Activated CD8-positive, alpha-beta T cell treated with anti-CD3 and anti-CD28 coated beads, Interleukin-2, amount 10 ng/mL, durations not matched to agents 7 days and 5 days (primary cell): Measurements from ENCODE around the gene HSF2BP. TPM values are rescaled to one million over a fixed set of nuclear protein-coding genes. Genes with fewer than 3 reads are reported as not detected.
"Not testable (repeated sequence)": the region's sequence is repeated elsewhere in the genome, so short reads cannot be mapped to it uniquely, and the experiment has no call there.

Source experiments
- ATAC-seq: fragments of 150-1000 bp; cut with Tn5 transposase; one replicate; pipeline ENCODE4 v1.10.0; 2021; ENCODE audit warnings: moderate library complexity
- CTCF ChIA-PET: fragments of 350-600 bp; sonication (Branson Sonifier 250); formaldehyde crosslinking; loops from one replicate; lab custom pipeline; 2021; ENCODE audit warnings: antibody characterized with exemption; lab: Charles Lee
- POLR2A ChIA-PET: fragments of 350-600 bp; sonication (Branson Sonifier 250); formaldehyde crosslinking; loops from one replicate; lab custom pipeline; 2021; ENCODE audit warnings: antibody characterized with exemption; lab: Charles Lee
- DNase-seq: peaks from one replicate; pipeline ENCODE4 v3.0.0-alpha.2; 2020
- H3K27ac Mint-ChIP-seq: one replicate; pipeline ENCODE4 v1.8.0; 2021; ENCODE audit warnings: mild to moderate bottlenecking, mixed read lengths
- H3K27me3 Mint-ChIP-seq: one replicate; pipeline ENCODE4 v1.8.0; 2021; ENCODE audit warnings: low read depth, mixed read lengths
- H3K36me3 Mint-ChIP-seq: one replicate; pipeline ENCODE4 v1.8.0; 2021; ENCODE audit warnings: low read depth, mixed read lengths
- H3K4me1 Mint-ChIP-seq: one replicate; pipeline ENCODE4 v1.8.0; 2021; ENCODE audit warnings: low read depth, mixed read lengths
- H3K4me3 Mint-ChIP-seq: one replicate; pipeline ENCODE4 v1.8.0; 2021; ENCODE audit warnings: mild to moderate bottlenecking, mixed read lengths
- H3K9me3 Mint-ChIP-seq: one replicate; pipeline ENCODE4 v1.8.0; 2022; ENCODE audit warnings: mixed read lengths; ENCODE audit not compliant: insufficient read depth
- total RNA-seq, 2 experiments: library from RNA; stranded (reverse); gene quantifications; one replicate each; pipeline ENCODE4 v1.2.3, GENCODE V29; 2021

Gene HSF2BP
- total RNA-seq, 2 experiments from 2014 or later: 0.18 to 0.24 TPM

DNA sequence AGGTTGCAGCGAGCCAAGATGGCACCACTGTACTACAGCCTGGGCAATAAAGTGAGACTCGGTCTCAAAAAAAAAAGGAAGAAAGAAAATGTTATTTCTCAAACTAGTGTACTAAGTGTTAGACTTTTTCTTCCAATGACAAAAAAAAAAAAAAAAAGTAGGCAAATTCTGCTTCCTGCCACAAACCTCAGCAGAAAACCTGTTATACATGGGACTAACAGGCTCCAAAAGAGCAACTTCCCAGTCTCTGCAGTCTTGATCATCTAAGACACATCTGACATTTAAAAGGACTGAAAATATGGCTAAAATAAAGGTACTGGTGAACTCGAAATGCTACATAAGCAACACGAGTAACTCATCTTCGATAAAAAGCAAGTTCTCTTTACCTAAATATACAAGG lies 59.6 kb downstream of the HSF2BP start:
- no peak for ATAC-seq
- no peak for DNase-seq
- Mint-ChIP-seq H3K27me3 (peaks cover 4% of the 10 kb centered on the region), H3K36me3 (no peaks in the 10 kb centered on the region), H3K4me1 (peaks cover 24% of the 10 kb centered on the region), H3K27ac (no peak overlapping the region), H3K9me3 (no peaks in the 10 kb centered on the region), H3K4me3 (no peak overlapping the region)
- CTCF ChIA-PET: no interaction called here
- POLR2A ChIA-PET: interaction anchor here (0.6 kb wide), 1 partner anchor 356 kb away, joined by 3 read pairs; no protein-coding TSS in a partner anchor

DNA sequence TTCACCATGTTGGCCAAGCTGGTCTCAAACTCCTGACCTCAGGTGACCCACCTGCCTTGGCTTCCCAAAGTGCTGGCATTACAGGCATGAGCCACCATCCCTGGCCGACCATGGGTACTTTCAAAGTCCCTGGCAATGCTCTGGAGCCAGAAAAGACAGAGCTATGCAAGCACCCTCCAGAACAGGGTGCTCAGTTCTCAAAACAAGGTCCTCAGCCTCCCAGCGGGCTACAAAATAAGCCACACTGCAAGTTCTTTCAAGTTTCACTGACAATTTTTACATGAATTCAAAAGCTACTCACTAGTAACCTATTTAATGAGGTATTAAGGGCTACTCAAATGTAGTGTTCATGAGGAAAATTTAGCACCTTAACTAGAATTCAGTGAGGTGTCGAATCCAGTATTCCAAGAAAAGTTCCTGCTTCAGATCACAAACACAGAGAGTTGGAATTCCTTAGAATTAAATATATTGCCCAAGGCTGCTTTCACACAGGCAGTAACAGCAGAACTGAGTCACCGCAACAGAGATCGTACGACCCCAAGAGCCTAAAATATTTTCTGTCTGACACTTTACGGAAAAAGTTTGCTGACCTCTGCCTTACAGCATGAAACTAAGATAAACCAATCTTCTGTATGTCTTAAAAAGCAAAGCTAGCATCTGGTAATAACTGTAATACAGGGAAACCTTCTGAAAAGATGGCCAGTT lies 60.7 kb downstream of the HSF2BP start:
- ATAC-seq: no peak
- ChIA-PET POLR2A (interaction anchor here (0.6 kb wide), 1 partner anchor 357 kb away, joined by 3 read pairs; no protein-coding TSS in a partner anchor), CTCF (interaction anchor here (0.7 to 1.2 kb wide), 2 partner anchors 9 to 47 kb away, joined by 3 to 4 read pairs; no protein-coding TSS in a partner anchor)
- Mint-ChIP-seq H3K27me3 (peaks cover 12% of the 10 kb centered on the region), H3K4me1 (peaks cover 24% of the 10 kb centered on the region), H3K4me3 (no peak overlapping the region), H3K9me3 (no peaks in the 10 kb centered on the region), H3K36me3 (no peaks in the 10 kb centered on the region), H3K27ac (no peak overlapping the region)
- DNase-seq: no peak

DNA sequence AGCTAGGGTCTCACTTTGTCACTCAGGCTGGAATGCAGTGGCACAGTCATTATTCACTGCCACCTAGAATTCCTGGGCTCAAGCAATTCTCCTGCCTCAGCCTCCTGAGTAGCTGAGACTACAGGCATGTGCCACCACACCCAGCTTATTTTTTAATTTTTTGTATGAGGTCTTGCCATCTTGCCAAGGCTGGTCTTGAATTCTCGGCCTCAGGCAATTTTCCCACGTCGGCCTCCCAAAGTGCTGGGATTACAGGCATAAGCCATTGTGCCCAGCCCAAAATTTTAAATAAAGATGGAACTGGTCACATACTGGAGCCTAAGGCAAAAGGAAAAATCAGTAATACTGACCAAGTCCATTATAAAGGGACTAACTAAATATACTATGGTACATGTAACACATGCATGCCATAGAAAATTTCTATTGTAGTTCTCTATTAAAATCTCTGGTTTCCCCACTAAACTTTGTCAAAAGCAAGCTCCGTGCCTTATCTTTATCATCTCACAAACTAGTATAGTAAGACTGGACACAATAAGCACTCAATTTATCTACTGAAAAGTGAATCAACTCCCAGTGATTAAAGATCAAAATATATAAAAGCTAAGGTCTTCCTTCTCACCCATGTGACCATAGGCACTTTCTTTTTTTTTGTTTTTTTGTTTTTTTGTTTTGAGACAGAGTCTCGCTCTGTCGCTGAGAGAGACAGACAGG lies 61.6 kb downstream of the HSF2BP start:
- H3K36me3 Mint-ChIP-seq: no peaks in the 10 kb centered on the region
- no peak overlapping the region for H3K4me3 Mint-ChIP-seq
- H3K27ac Mint-ChIP-seq: no peak overlapping the region
- DNase-seq (no peak), ATAC-seq (no peak)
- no peaks in the 10 kb centered on the region for H3K9me3 Mint-ChIP-seq
- ChIA-PET POLR2A (interaction anchor here (0.7 kb wide), 1 partner anchor 57 kb away, joined by 3 read pairs; no protein-coding TSS in a partner anchor), CTCF (interaction anchor here (0.7 to 1.2 kb wide), 2 partner anchors 10 to 48 kb away, joined by 3 to 4 read pairs; no protein-coding TSS in a partner anchor)
- peaks cover 18% of the 10 kb centered on the region for H3K4me1 Mint-ChIP-seq
- H3K27me3 Mint-ChIP-seq: peaks cover 19% of the 10 kb centered on the region

DNA sequence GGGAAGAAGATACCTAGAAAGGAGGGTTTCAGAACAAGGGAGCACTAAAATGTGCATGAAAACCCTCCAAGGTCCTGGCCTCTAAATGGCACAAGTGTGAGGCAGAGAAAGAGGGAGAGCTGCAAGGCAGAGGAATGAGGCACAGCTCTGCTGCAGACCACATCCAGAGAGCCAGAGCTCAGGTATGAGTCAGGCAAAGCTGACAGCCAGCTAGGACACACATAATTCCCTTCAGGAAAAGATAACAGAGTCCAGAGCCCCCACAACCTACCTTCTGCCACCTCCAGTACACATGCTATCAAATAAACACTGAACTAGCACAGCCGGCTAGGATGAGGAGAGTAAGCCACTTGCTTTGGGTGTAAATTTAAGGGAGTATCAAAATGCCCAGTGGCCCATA lies 62.2 kb downstream of the HSF2BP start:
- Mint-ChIP-seq H3K4me1 (peaks cover 12% of the 10 kb centered on the region), H3K36me3 (no peaks in the 10 kb centered on the region), H3K27me3 (peaks cover 22% of the 10 kb centered on the region), H3K27ac (no peak overlapping the region), H3K9me3 (no peaks in the 10 kb centered on the region), H3K4me3 (no peak overlapping the region)
- ATAC-seq: no peak
- ChIA-PET POLR2A (interaction anchor here (0.7 kb wide), 1 partner anchor 58 kb away, joined by 3 read pairs; no protein-coding TSS in a partner anchor), CTCF (no interaction called here)
- DNase-seq: no peak

DNA sequence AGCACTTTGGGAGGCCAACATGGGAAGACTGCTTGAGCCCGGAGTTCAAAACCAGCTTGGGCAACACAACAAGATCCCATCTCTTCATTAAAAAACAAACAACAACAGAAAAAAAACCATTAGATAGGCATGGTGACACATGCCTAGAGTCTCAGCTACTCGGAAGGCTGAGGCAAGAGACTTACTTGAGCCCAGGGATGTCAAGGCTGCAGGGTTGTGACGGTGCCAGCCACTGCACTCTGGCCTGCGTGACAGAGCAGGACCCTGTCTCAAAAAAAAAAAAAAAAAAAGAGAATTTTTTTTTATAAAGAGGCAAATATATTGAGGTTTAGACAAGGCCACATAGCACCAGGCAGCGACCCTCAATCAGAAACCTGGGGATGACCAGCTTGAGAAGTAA lies 62.7 kb downstream of the HSF2BP start:
- ATAC-seq: no peak
- H3K27me3 Mint-ChIP-seq: peaks cover 22% of the 10 kb centered on the region
- ChIA-PET CTCF (no interaction called here), POLR2A (no interaction called here)
- H3K4me3 Mint-ChIP-seq: no peak overlapping the region
- no peaks in the 10 kb centered on the region for H3K36me3 Mint-ChIP-seq
- H3K27ac Mint-ChIP-seq: no peak overlapping the region
- no peak for DNase-seq
- H3K9me3 Mint-ChIP-seq: no peaks in the 10 kb centered on the region
- peaks cover 8% of the 10 kb centered on the region for H3K4me1 Mint-ChIP-seq

DNA sequence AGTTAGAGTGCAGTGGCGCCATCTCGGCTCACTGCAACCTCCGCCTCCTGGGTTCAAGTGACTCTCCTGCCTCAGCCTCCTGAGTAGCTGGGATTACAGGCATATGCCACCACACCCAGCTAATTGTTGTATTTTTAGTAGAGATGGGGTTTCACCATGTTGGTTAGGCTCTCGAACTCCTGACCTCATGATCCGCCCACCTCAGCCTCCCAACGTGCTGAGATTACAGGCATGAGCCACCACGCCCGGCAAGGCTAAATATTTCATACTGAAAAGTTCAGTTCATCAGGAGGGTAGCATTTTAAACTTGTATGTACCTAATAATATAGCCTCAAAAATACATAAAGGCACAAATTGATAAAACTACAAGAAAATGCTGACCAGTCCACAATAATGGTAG lies 63.5 kb downstream of the HSF2BP start:
- H3K27me3 Mint-ChIP-seq: peaks cover 20% of the 10 kb centered on the region
- H3K36me3 Mint-ChIP-seq, H3K4me3 Mint-ChIP-seq, H3K9me3 Mint-ChIP-seq, POLR2A ChIA-PET, H3K4me1 Mint-ChIP-seq, DNase-seq, ATAC-seq, H3K27ac Mint-ChIP-seq: not testable (repeated sequence)
- CTCF ChIA-PET: interaction anchor here (0.6 kb wide), 1 partner anchor 15 kb away, joined by 3 read pairs; no protein-coding TSS in a partner anchor

DNA sequence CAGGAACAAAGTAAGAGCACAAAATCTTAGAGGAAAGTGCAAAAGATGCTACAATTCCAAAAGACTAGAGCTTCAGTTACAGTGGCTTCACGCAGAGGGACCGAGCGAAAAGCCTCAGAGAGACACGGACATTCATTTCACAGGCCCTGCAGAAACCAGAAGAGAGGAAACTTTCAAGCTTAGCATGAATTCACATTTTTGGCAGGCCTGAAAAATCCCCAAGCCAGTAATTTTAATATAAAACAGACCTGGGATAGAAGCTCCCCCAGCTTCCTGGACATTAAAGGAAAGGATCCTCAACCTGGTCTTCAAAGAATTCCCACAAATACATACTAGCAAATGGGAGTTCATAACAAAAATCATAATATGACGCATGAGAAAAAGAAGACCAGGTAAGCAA lies 66.2 kb downstream of the HSF2BP start:
- H3K27me3 Mint-ChIP-seq: peaks cover 25% of the 10 kb centered on the region
- no peaks in the 10 kb centered on the region for H3K36me3 Mint-ChIP-seq
- CTCF ChIA-PET: interaction anchor here (1.1 kb wide), 1 partner anchor 53 kb away, joined by 3 read pairs; no protein-coding TSS in a partner anchor
- no peak overlapping the region for H3K27ac Mint-ChIP-seq
- DNase-seq (no peak), ATAC-seq (no peak)
- POLR2A ChIA-PET: no interaction called here
- no peaks in the 10 kb centered on the region for H3K4me1 Mint-ChIP-seq
- no peak overlapping the region for H3K4me3 Mint-ChIP-seq
- H3K9me3 Mint-ChIP-seq: no peaks in the 10 kb centered on the region

DNA sequence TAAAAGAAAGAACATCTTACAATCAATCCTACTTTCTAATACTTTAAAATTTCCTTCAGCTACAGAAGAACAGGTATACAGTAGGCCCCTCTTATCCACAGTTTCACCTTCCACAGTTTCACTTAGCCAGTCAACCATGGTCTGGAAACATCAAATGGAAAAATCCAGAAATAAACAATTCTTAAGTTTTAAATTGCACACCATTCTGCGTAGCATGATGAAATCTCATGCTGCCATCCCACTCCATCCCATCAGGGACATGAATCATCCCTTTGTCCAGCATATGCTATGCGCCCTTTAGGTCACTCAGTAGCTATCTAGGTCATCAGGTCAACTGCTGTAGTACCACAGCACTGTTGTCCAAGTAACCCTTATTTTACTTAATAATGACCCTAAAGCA lies 67.7 kb downstream of the HSF2BP start:
- Mint-ChIP-seq H3K27ac (no peak overlapping the region), H3K27me3 (peaks cover 25% of the 10 kb centered on the region), H3K9me3 (no peaks in the 10 kb centered on the region), H3K4me1 (no peaks in the 10 kb centered on the region), H3K4me3 (no peak overlapping the region), H3K36me3 (no peaks in the 10 kb centered on the region)
- DNase-seq: no peak
- ChIA-PET CTCF (no interaction called here), POLR2A (no interaction called here)
- ATAC-seq: no peak

DNA sequence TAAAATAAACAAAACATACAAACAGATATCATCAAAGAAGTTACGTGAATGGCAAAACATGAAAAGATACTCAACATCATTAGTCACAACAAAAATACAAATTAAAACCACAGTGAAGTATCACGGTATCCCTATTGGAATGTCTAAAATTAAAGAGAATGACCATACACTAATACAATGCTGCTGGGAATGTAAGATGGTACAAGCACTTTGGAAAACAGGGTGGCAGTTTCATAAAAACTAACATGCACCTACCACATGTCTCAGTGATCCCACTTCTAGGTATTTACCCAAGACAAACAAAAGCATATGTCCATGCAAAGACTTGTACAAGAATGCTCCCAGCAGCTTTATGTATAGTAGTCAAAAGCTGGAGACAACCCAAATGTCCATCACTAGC lies 69.1 kb downstream of the HSF2BP start:
- H3K36me3 Mint-ChIP-seq: no peaks in the 10 kb centered on the region
- ChIA-PET CTCF (interaction anchor here (1.7 kb wide), 1 partner anchor 12 kb away, joined by 5 read pairs; no protein-coding TSS in a partner anchor), POLR2A (no interaction called here)
- no peak for ATAC-seq
- no peak overlapping the region for H3K4me3 Mint-ChIP-seq
- H3K27ac Mint-ChIP-seq: no peak overlapping the region
- H3K27me3 Mint-ChIP-seq: peaks cover 29% of the 10 kb centered on the region
- DNase-seq: no peak
- no peaks in the 10 kb centered on the region for H3K4me1 Mint-ChIP-seq
- H3K9me3 Mint-ChIP-seq: no peaks in the 10 kb centered on the region

DNA sequence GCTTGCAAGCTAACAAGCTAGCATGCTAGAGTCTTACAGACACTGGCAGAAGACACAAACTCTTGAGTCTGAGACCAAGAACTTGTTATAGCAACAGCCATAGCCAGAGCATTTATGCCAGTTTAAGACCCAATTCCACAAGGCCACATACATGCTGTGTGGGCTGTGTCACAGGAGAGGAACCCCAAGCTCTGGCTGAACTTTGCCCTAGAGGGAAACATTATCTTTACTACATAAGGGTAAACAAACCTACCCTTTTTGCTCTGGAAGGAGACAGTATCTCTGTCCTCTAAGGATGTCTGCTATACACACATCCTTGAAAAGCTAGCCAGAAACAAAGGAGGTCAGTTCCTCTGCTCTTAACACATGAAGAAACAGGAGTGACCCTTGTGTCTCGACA lies 70.3 kb downstream of the HSF2BP start:
- H3K4me1 Mint-ChIP-seq: no peaks in the 10 kb centered on the region
- no peaks in the 10 kb centered on the region for H3K9me3 Mint-ChIP-seq
- H3K36me3 Mint-ChIP-seq: no peaks in the 10 kb centered on the region
- DNase-seq (no peak), ATAC-seq (no peak)
- ChIA-PET POLR2A (no interaction called here), CTCF (interaction anchor here (1.7 kb wide), 1 partner anchor 14 kb away, joined by 5 read pairs; no protein-coding TSS in a partner anchor)
- H3K27me3 Mint-ChIP-seq: peaks cover 21% of the 10 kb centered on the region
- H3K27ac Mint-ChIP-seq: no peak overlapping the region
- H3K4me3 Mint-ChIP-seq: no peak overlapping the region

DNA sequence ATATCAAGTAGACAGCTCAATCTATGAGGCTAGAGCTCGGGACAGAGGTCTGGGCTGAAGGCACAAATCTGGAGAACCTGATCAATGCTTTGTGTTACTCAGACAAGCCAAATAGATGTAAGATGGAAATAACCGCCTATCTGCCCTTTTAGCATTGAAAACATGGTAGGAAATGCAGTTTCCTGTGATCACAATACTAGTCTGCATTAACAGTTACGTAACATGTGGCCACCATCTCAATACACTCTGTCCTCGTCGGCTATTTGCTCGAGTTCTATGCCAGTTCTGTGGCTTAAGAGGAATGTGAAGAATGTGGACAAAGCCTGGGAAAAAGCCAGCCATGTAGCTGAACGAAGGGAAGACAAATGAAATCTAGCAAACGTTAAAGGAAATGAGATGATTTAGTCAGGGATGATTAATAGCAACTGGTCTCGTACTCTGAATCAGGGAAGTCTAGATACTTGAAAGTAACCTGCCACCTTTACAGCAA lies 73.3 kb downstream of the HSF2BP start:
- Mint-ChIP-seq H3K4me1 (no peaks in the 10 kb centered on the region), H3K27me3 (peaks cover 9% of the 10 kb centered on the region), H3K9me3 (no peaks in the 10 kb centered on the region), H3K36me3 (no peaks in the 10 kb centered on the region), H3K27ac (no peak overlapping the region), H3K4me3 (no peak overlapping the region)
- ChIA-PET CTCF (no interaction called here), POLR2A (no interaction called here)
- DNase-seq (no peak), ATAC-seq (no peak)

DNA sequence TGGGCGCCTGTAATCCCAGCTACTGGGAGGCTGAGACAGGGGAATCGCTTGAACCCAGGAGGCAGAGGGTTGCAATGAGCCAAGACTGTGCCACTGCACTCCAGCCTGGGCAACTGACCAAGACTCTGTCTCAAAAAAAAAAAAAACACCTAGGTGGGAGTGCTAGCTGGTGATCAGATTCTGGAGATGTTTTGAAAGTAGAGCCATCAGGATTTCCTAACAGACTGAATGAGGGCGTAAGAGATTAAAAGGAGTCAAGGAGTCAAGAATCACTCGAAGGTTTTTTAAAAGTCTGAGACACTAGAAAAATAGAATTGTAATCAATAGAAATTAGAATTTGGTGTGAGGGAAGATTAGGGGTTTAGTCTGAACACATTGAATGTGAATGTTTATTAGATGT lies 73.8 kb downstream of the HSF2BP start:
- Mint-ChIP-seq H3K4me1 (no peaks in the 10 kb centered on the region), H3K27me3 (peaks cover 7% of the 10 kb centered on the region), H3K27ac (no peak overlapping the region), H3K36me3 (no peaks in the 10 kb centered on the region), H3K9me3 (no peaks in the 10 kb centered on the region), H3K4me3 (no peak overlapping the region)
- DNase-seq (no peak), ATAC-seq (no peak)
- ChIA-PET POLR2A (interaction anchor here (0.7 kb wide), 1 partner anchor 741 kb away, joined by 3 read pairs; no protein-coding TSS in a partner anchor), CTCF (no interaction called here)
